SU-DHL-6 (cell line): ENCODE data around the gene STK32A.

ENCODE experiments used
- CTCF ChIP-seq: fragments of 200-600 bp; sonication (generic); IDR thresholded peaks from one replicate; pipeline ENCODE4 v1.5.1; 2017; ENCODE audit warnings: antibody characterized with exemption, mild to moderate bottlenecking, low read length, moderate library complexity; ENCODE audit not compliant: insufficient read depth, poor library complexity, severe bottlenecking
- EZH2phosphoT487 ChIP-seq: fragments of 200-600 bp; sonication (generic), shearing (Covaris generic); conservative IDR thresholded peaks from 2 replicates; pipeline ENCODE4 v1.6.1; 2018; ENCODE audit warnings: mild to moderate bottlenecking, antibody characterized with exemption, low read length, moderate library complexity, mixed read lengths

GRCh38 chr5:147411359-147412319 is 176.8 kb downstream of the STK32A start:
- TF ChIP-seq CTCF (no peak), EZH2phosphoT487 (no peak)
